ENCODE results near the gene DEAF1. TPM values are rescaled to one million over a fixed set of nuclear protein-coding genes. Genes with fewer than 3 reads are reported as not detected.
A peak's percentile ranks its signal among the peaks of the same experiment; 100 is the strongest.

The DEAF1 gene
- total and polyA plus RNA-seq, 2 of the 13 experiments (the other 11 are each of a cell fraction or from before 2014, with no cell fraction given), result 22.3 to 29.6 TPM

DNA sequence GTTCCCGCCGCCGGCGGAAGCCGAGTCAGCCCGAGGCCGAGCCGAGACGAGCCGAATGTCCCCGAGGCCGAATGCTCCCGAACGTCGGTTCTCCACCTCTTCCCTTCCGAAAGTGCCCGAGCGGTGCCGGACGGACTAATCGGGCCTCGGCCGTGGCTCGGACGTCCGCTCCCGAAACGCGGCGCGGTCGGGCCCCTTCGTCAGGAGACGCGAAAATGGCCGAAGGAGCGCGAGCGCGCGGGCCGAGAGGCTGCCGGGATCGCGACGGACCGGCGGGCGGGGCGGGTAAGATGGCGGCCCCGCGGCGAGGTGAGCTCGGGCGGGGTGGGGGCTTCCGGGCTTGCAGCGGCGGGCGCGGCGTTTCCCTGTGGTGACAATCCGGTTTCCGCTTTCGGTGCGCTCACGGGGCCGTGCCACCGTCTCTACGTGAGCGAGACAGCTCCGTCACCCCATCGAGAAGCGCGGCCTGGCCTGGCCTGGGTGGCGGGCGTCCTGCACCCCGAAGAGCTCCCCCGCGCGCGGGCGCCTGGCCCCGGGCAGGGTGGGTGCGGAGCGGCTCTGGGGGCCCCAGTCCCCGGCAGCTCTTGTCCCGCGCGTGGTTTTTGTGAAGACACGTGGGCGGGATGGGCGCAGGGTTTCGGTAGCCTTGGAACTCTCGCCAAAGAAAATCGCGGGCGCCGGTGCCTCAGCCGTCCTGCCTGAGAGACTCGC lies 671 bp upstream of the DEAF1 start, which contains the start of gene TMEM80 (continued):
- TF ChIP-seq, protein P1, sequence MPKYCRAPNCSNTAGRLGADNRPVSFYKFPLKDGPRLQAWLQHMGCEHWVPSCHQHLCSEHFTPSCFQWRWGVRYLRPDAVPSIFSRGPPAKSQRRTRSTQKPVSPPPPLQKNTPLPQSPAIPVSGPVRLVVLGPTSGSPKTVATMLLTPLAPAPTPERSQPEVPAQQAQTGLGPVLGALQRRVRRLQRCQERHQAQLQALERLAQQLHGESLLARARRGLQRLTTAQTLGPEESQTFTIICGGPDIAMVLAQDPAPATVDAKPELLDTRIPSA (CRISPR knock-in tag; IDR thresholded peaks at IDR 0.05; ENCODE audit: borderline replicate concordance), result no peak
- peak; percentile 48; the same call in 1 of the 2 replicates for TF ChIP-seq DMAP1 (CRISPR knock-in tag; IDR thresholded peaks at IDR 0.05)
- 0 out of 2 replicates have a peak, but pooled peaks have one; percentile 28 for TF ChIP-seq FOXO1 (CRISPR knock-in tag; IDR thresholded peaks at IDR 0.05)
- TF ChIP-seq HMG20A (CRISPR knock-in tag; IDR thresholded peaks at IDR 0.05; ENCODE audit: borderline replicate concordance), result no peak
- TF ChIP-seq, protein P2, sequence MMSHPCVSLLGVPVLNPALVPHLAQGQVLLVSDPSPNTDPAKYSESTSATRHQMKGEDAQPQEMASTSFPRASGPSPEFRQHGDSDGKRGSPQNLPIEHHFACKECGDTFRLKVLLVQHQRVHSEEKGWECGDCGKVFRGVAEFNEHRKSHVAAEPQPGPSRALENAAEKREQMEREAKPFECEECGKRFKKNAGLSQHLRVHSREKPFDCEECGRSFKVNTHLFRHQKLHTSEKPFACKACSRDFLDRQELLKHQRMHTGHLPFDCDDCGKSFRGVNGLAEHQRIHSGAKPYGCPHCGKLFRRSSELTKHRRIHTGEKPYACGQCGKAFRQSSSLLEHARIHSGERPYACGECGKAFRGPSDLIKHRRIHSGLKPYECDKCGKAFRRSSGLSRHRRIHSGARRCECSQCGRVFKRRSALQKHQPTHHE (CRISPR knock-in tag; IDR thresholded peaks at IDR 0.05; ENCODE audit: borderline replicate concordance), result no peak
- peak; percentile 82 for TF ChIP-seq EED (CRISPR knock-in tag; IDR thresholded peaks at IDR 0.05)
- no peak for TF ChIP-seq MATR3 (CRISPR knock-in tag; IDR thresholded peaks at IDR 0.05)
- peak; percentile 51; the same call in 1 of the 2 replicates for TF ChIP-seq ZNF850 (CRISPR knock-in tag; conservative IDR thresholded peaks at IDR 0.05)
- TF ChIP-seq, protein P3, sequence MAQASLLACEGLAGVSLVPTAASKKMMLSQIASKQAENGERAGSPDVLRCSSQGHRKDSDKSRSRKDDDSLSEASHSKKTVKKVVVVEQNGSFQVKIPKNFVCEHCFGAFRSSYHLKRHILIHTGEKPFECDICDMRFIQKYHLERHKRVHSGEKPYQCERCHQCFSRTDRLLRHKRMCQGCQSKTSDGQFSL (CRISPR knock-in tag; IDR thresholded peaks at IDR 0.05), result no peak
- TF ChIP-seq ZEB1 (IDR thresholded peaks at IDR 0.05; ENCODE audit: insufficient replicate concordance, low read depth), result no peak
- no peak for TF ChIP-seq ZNF792 (CRISPR knock-in tag; IDR thresholded peaks at IDR 0.05)
- TF ChIP-seq, protein P4, sequence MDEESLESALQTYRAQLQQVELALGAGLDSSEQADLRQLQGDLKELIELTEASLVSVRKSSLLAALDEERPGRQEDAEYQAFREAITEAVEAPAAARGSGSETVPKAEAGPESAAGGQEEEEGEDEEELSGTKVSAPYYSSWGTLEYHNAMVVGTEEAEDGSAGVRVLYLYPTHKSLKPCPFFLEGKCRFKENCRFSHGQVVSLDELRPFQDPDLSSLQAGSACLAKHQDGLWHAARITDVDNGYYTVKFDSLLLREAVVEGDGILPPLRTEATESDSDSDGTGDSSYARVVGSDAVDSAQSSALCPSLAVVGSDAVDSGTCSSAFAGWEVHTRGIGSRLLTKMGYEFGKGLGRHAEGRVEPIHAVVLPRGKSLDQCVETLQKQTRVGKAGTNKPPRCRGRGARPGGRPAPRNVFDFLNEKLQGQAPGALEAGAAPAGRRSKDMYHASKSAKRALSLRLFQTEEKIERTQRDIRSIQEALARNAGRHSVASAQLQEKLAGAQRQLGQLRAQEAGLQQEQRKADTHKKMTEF (CRISPR knock-in tag; IDR thresholded peaks at IDR 0.05), result peak; percentile 71; the same call in 1 of the 2 replicates
- TF ChIP-seq NFE2 (CRISPR knock-in tag; IDR thresholded peaks at IDR 0.05), result no peak
- TF ChIP-seq ZNF777 (CRISPR knock-in tag; IDR thresholded peaks at IDR 0.05), result peak; percentile 21; the same call in 1 of the 2 replicates
- TF ChIP-seq, protein P5, sequence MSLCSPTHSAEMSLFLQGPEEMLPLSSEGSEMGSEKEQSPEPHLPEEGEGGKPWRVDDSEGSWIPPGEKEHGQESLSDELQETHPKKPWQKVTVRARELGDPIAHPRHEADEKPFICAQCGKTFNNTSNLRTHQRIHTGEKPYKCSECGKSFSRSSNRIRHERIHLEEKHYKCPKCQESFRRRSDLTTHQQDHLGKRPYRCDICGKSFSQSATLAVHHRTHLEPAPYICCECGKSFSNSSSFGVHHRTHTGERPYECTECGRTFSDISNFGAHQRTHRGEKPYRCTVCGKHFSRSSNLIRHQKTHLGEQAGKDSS (CRISPR knock-in tag; IDR thresholded peaks at IDR 0.05; ENCODE audit: borderline replicate concordance, low read depth), result 0 out of 2 replicates have a peak, but pooled peaks have one; percentile 54
- TF ChIP-seq ZNF251 (CRISPR knock-in tag; IDR thresholded peaks at IDR 0.05), result no peak
